DND-41 (cell line): ENCODE data around the gene IL9.

ENCODE experiments used
- ATAC-seq: fragments of 200-7000 bp; cut with Tn5 transposase; 3 replicates; pipeline ENCODE4 v1.9.1; 2021; ENCODE audit warnings: low read depth; ENCODE audit not compliant: insufficient read depth
- DNase-seq: peaks from one replicate; pipeline ENCODE4 v3.0.0-alpha.2; 2020
- H2AFZ ChIP-seq: 2 replicates; pipeline ENCODE4 v1.6.0; 2012; ENCODE audit warnings: low read depth, low read length
- H3K27ac ChIP-seq: 2 replicates; pipeline ENCODE4 v1.5.1; 2012; ENCODE audit warnings: low read length, inconsistent platforms
- H3K27me3 ChIP-seq: fragments of 200-600 bp; sonication (generic); 2 replicates; pipeline ENCODE4 v1.6.0; 2012; ENCODE audit warnings: low read length, mild to moderate bottlenecking, inconsistent platforms; ENCODE audit not compliant: insufficient read depth, poor library complexity
- H3K36me3 ChIP-seq: 2 replicates; pipeline ENCODE4 v1.5.1; 2012; ENCODE audit warnings: low read length, inconsistent platforms; ENCODE audit not compliant: insufficient read depth
- H3K4me1 ChIP-seq: 2 replicates; pipeline ENCODE4 v1.5.1; 2012; ENCODE audit warnings: mild to moderate bottlenecking, low read length; ENCODE audit not compliant: insufficient read depth
- H3K4me2 ChIP-seq: 2 replicates; pipeline ENCODE4 v1.6.0; 2012; ENCODE audit warnings: mild to moderate bottlenecking, moderate library complexity, low read length, inconsistent platforms; ENCODE audit not compliant: insufficient read depth
- H3K4me3 ChIP-seq, 2 experiments: fragments of 200-600 bp in 1 of 2; shearing (Covaris generic) in 1 of 2; 2 replicates each; pipeline ENCODE4 v1.5.1; 2012 to 2016; ENCODE audit warnings: inconsistent platforms in 2 of 2, low read length in 2 of 2, mild to moderate bottlenecking in 2 of 2, low read depth in 1 of 2, moderate library complexity in 1 of 2
- H3K79me2 ChIP-seq: 2 replicates; pipeline ENCODE4 v1.6.0; 2012; ENCODE audit warnings: low read length, inconsistent platforms; ENCODE audit not compliant: insufficient read depth
- H3K9ac ChIP-seq: 2 replicates; pipeline ENCODE4 v1.6.0; 2012; ENCODE audit warnings: low read depth, mild to moderate bottlenecking, inconsistent platforms, low read length, moderate library complexity
- H3K9me3 ChIP-seq: 2 replicates; pipeline ENCODE4 v1.5.1; 2012; ENCODE audit warnings: low read length, moderate library complexity, mild to moderate bottlenecking, inconsistent platforms; ENCODE audit not compliant: insufficient read depth, severe bottlenecking
- H4K20me1 ChIP-seq: 2 replicates; pipeline ENCODE4 v1.6.0; 2012; ENCODE audit warnings: low read length; ENCODE audit not compliant: insufficient read depth
- CTCF ChIP-seq: IDR thresholded peaks from 2 replicates; pipeline ENCODE4 v1.5.1; 2012; ENCODE audit warnings: borderline replicate concordance, low read length, moderate library complexity, mild to moderate bottlenecking; ENCODE audit not compliant: poor library complexity, severe bottlenecking; ENCODE audit errors: extremely low read depth
- EZH2 ChIP-seq: IDR thresholded peaks from 3 replicates; pipeline ENCODE4 v1.6.1; 2012; ENCODE audit warnings: borderline replicate concordance, low read depth, mild to moderate bottlenecking, moderate library complexity, low read length, inconsistent platforms; ENCODE audit not compliant: severe bottlenecking

Gene IL9

GRCh38 chr5:135942202-135942771 is 46.6 kb upstream of the IL9 start:
- Histone ChIP-seq H3K27me3 (peaks cover 5% of the 10 kb centered on the region), H3K4me3 (no peak overlapping the region), H2AFZ (no peak overlapping the region), H3K36me3 (no peaks in the 10 kb centered on the region), H3K27ac (no peak overlapping the region), H3K4me1 (no peaks in the 10 kb centered on the region), H3K9me3 (no peaks in the 10 kb centered on the region), H3K9ac (no peak overlapping the region), H4K20me1 (no peaks in the 10 kb centered on the region), H3K4me2 (no peak overlapping the region), H3K79me2 (no peaks in the 10 kb centered on the region)
- ATAC-seq: no peak
- TF ChIP-seq CTCF (no peak), EZH2 (no peak)
- no peak for DNase-seq

- Histone ChIP-seq H3K27ac (no peak overlapping the region), H3K9me3 (no peaks in the 10 kb centered on the region), H2AFZ (no peak overlapping the region), H3K4me1 (no peaks in the 10 kb centered on the region), H3K36me3 (no peaks in the 10 kb centered on the region), H3K4me3 (no peak overlapping the region), H3K4me2 (no peak overlapping the region), H3K9ac (no peak overlapping the region), H3K79me2 (no peaks in the 10 kb centered on the region), H4K20me1 (no peaks in the 10 kb centered on the region), H3K27me3 (peaks cover 5% of the 10 kb centered on the region)
- TF ChIP-seq CTCF (no peak), EZH2 (no peak)
- DNase-seq (no peak), ATAC-seq (no peak)
Measured at GRCh38 chr5:135941711-135942110, 46.1 kb upstream of the IL9 start.

GRCh38 chr5:135937245-135937911 is 41.7 kb upstream of the IL9 start:
- peaks cover 11% of the 10 kb centered on the region for H3K27me3 ChIP-seq
- ATAC-seq: no peak
- DNase-seq: no peak
- H3K4me3 ChIP-seq: no peak overlapping the region
- H3K79me2 ChIP-seq: no peaks in the 10 kb centered on the region
- H3K9me3 ChIP-seq: no peaks in the 10 kb centered on the region
- H3K36me3 ChIP-seq: no peaks in the 10 kb centered on the region
- no peaks in the 10 kb centered on the region for H4K20me1 ChIP-seq
- TF ChIP-seq CTCF (no peak), EZH2 (no peak)
- H2AFZ ChIP-seq: no peak overlapping the region
- H3K9ac ChIP-seq: no peak overlapping the region
- H3K4me2 ChIP-seq: no peak overlapping the region
- no peaks in the 10 kb centered on the region for H3K4me1 ChIP-seq
- H3K27ac ChIP-seq: no peak overlapping the region
